ENCODE results near the gene ADGRV1.

Gene ADGRV1

DNA sequence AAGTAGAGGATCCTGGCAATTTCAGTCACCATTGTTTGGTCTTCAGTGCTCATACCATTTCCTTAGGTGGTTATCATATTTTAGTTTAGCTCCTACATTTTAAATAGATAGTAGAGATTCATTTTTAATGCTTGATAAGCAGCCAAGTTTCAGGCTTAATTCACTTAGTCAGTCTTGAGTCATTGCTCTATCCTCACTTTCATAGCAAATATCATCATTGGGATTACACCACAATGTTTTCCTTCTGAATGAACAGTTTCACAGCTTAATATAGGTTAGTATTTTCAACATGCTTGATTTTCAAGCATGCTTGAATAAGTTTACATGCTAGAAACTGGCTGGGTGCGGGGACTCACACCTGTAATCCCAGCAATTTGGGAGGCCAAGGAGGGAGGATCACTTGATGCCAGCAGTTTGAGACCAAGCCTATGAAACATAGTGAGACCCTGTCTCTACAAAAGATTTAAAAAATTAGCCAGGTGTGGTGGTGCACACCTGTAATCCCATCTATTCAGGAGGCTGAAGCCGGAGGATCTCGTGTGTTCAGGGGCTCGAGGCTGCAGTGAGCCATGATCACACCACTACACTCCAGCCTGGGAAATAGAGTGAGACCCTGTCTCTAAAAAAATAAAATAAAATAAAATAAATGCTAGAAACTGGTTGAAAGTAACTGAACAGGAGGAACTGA, 339.9 kb downstream of the ADGRV1 start:
- no peak overlapping the region for H3K4me3 ChIP-seq (ENCODE audit: low read depth in 1 of 2, low read length in 2 of 2)
- no peak overlapping the region for H3K27ac ChIP-seq (ENCODE audit: low read length)
- H3K9ac ChIP-seq (ENCODE audit: low read depth, low read length) = no peak overlapping the region
- no peaks in the 10 kb centered on the region for H3K4me1 ChIP-seq (ENCODE audit: insufficient read depth, low read length)
- H3K36me3 ChIP-seq (ENCODE audit: insufficient read depth, low read length) = no peaks in the 10 kb centered on the region
- no peak for ATAC-seq (ENCODE audit: insufficient read depth, low read depth)
- DNase-seq = no peak
- no peak overlapping the region for H2AFZ ChIP-seq (ENCODE audit: low read depth, low read length)
- no peaks in the 10 kb centered on the region for H4K20me1 ChIP-seq (ENCODE audit: insufficient read depth, low read length)
- no peak overlapping the region for H3K4me2 ChIP-seq (ENCODE audit: insufficient read depth, low read length)
- no peaks in the 10 kb centered on the region for H3K79me2 ChIP-seq (ENCODE audit: insufficient read depth, low read length)
- no peaks in the 10 kb centered on the region for H3K9me3 ChIP-seq (ENCODE audit: insufficient read depth, low read length, severe bottlenecking)
- TF ChIP-seq, protein P1, sequence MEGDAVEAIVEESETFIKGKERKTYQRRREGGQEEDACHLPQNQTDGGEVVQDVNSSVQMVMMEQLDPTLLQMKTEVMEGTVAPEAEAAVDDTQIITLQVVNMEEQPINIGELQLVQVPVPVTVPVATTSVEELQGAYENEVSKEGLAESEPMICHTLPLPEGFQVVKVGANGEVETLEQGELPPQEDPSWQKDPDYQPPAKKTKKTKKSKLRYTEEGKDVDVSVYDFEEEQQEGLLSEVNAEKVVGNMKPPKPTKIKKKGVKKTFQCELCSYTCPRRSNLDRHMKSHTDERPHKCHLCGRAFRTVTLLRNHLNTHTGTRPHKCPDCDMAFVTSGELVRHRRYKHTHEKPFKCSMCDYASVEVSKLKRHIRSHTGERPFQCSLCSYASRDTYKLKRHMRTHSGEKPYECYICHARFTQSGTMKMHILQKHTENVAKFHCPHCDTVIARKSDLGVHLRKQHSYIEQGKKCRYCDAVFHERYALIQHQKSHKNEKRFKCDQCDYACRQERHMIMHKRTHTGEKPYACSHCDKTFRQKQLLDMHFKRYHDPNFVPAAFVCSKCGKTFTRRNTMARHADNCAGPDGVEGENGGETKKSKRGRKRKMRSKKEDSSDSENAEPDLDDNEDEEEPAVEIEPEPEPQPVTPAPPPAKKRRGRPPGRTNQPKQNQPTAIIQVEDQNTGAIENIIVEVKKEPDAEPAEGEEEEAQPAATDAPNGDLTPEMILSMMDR (IDR thresholded peaks at IDR 0.05; ENCODE audit: borderline replicate concordance, extremely low read depth, low read length, poor library complexity, severe bottlenecking) = no peak
- TF ChIP-seq EZH2 (IDR thresholded peaks at IDR 0.05; ENCODE audit: borderline replicate concordance, low read depth, low read length, severe bottlenecking) = no peak
- no peaks in the 10 kb centered on the region for H3K27me3 ChIP-seq (ENCODE audit: insufficient read depth, low read length, poor library complexity)

DNA sequence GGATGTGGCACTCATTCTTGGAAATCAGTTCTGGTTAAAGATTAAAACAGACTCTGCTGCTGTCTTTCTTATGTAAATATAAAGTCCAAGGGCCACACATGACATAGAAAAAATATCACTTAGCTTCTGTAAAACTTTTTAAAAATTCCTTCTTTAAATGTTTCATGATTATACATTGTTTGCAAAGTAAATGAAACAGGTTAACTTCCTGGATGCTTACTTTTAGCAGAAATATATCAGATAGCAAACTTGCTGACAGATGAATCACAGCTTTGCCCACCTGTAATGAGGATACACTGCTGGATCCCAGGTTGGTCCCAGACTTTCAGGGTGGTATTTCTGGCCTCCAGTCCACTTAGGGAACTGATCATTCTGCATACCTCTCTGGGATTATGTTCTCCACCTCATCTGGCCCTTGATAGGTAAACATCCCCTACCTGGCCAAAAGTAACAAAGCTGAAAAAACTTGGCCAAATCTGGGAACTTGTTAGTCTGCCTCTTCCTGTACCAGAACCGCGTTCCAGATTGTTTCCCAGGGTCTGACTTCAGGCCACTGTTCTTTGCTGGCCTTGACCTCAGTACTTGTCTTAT, 340.5 kb downstream of the ADGRV1 start:
- Histone ChIP-seq H3K4me1 (ENCODE audit: insufficient read depth, low read length) (no peaks in the 10 kb centered on the region), H3K9ac (ENCODE audit: low read depth, low read length) (no peak overlapping the region), H3K4me3 (ENCODE audit: low read depth in 1 of 2, low read length in 2 of 2) (no peak overlapping the region), H3K79me2 (ENCODE audit: insufficient read depth, low read length) (no peaks in the 10 kb centered on the region), H4K20me1 (ENCODE audit: insufficient read depth, low read length) (no peaks in the 10 kb centered on the region), H3K36me3 (ENCODE audit: insufficient read depth, low read length) (no peaks in the 10 kb centered on the region), H2AFZ (ENCODE audit: low read depth, low read length) (no peak overlapping the region), H3K4me2 (ENCODE audit: insufficient read depth, low read length) (no peak overlapping the region), H3K27ac (ENCODE audit: low read length) (no peak overlapping the region), H3K9me3 (ENCODE audit: insufficient read depth, low read length, severe bottlenecking) (no peaks in the 10 kb centered on the region), H3K27me3 (ENCODE audit: insufficient read depth, low read length, poor library complexity) (no peaks in the 10 kb centered on the region)
- no peak for TF ChIP-seq EZH2 (IDR thresholded peaks at IDR 0.05; ENCODE audit: borderline replicate concordance, low read depth, low read length, severe bottlenecking)
- TF ChIP-seq, protein P1 (IDR thresholded peaks at IDR 0.05; ENCODE audit: borderline replicate concordance, extremely low read depth, low read length, poor library complexity, severe bottlenecking) = no peak
- ATAC-seq (ENCODE audit: insufficient read depth, low read depth) = no peak
- DNase-seq = no peak

DNA sequence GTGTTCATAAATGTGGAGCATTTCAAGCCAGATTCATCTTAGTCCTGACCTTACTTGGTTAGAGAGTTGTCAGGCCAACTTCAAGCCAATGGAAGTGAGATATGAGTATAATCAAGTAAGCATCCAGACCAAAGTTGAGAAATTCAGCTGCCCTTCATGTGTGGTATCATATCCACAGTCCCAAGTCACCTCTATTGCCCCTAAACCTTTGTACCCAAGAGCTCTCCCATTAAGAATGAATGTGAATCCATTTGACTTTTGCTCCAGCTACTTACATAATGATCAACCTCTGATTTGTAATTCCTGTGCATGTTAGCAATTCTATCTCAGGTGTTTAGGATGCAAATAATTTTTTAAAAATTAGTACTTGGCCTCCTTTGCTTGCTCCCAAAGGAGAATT, 342.7 kb downstream of the ADGRV1 start:
- Histone ChIP-seq H3K4me3 (ENCODE audit: low read depth in 1 of 2, low read length in 2 of 2) (no peak overlapping the region), H3K9ac (ENCODE audit: low read depth, low read length) (no peak overlapping the region), H3K4me1 (ENCODE audit: insufficient read depth, low read length) (no peaks in the 10 kb centered on the region), H3K9me3 (ENCODE audit: insufficient read depth, low read length, severe bottlenecking) (no peaks in the 10 kb centered on the region), H2AFZ (ENCODE audit: low read depth, low read length) (no peak overlapping the region), H3K27ac (ENCODE audit: low read length) (no peak overlapping the region), H3K79me2 (ENCODE audit: insufficient read depth, low read length) (no peaks in the 10 kb centered on the region), H3K36me3 (ENCODE audit: insufficient read depth, low read length) (no peaks in the 10 kb centered on the region), H3K27me3 (ENCODE audit: insufficient read depth, low read length, poor library complexity) (no peaks in the 10 kb centered on the region), H3K4me2 (ENCODE audit: insufficient read depth, low read length) (no peak overlapping the region), H4K20me1 (ENCODE audit: insufficient read depth, low read length) (no peaks in the 10 kb centered on the region)
- DNase-seq = no peak
- TF ChIP-seq, protein P1 (IDR thresholded peaks at IDR 0.05; ENCODE audit: borderline replicate concordance, extremely low read depth, low read length, poor library complexity, severe bottlenecking) = no peak
- TF ChIP-seq EZH2 (IDR thresholded peaks at IDR 0.05; ENCODE audit: borderline replicate concordance, low read depth, low read length, severe bottlenecking) = no peak
- no peak for ATAC-seq (ENCODE audit: insufficient read depth, low read depth)

Data from DND-41 (cell line).